GM21423 (cell line): ENCODE measurements around the gene BZW2.
"Not testable (repeated sequence)": the region's sequence is repeated elsewhere in the genome, so short reads cannot be mapped to it uniquely, and the experiment has no call there.

Source experiments
- ATAC-seq: cut with Tn5 transposase; IDR thresholded peaks from one replicate; pipeline ENCODE4 v1.9.1; 2021; ENCODE audit warnings: mild to moderate bottlenecking, moderate library complexity; ENCODE audit not compliant: unreplicated experiment

The BZW2 gene

DNA sequence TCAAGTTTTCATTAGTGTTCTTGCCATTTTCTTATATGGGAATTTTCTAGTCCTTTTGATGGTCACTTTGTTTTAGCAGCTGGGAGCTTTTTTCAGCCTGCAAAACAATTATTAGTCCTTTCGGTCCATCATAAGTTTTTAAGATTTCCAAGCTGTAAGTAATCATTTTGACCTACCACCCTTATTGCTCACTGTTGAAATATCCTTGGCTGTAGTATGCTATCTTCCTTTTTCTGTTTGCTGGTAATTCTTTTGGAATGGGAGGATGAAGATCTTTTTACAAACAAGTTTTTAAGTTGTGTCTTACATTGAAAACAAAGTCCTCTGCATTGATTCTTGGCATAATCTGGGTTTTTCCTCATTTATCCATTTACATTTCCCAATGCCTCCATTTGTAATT, 24.0 kb downstream of the BZW2 start:
- no peak for ATAC-seq

DNA sequence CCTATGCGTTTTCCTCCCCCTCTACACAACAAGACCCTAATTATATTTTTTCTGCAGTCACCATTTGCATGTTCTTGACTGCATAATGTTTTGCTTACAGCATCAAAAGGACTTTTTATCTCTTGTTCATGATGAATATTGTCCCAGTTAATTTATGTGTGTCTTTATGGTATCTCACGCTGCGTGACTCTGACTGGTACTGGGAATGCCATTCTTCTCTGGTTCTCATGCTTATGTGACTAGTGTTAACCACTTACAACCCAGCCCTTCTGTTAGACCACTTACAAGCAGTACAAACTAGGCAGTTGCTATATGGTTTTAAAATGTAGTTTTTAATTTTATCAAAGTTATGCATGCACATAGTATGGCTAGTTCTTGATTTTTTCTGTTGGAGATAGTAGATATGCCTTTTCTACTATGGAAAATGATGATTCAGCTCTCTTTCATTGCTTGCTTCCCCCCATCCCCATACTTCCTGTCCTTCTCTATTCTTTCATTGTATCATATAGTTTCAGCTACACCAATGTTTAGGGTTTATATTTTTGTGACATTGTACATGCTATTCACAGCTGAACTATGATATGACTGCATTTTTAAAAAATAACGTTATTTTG, 24.9 kb downstream of the BZW2 start:
- no peak for ATAC-seq

DNA sequence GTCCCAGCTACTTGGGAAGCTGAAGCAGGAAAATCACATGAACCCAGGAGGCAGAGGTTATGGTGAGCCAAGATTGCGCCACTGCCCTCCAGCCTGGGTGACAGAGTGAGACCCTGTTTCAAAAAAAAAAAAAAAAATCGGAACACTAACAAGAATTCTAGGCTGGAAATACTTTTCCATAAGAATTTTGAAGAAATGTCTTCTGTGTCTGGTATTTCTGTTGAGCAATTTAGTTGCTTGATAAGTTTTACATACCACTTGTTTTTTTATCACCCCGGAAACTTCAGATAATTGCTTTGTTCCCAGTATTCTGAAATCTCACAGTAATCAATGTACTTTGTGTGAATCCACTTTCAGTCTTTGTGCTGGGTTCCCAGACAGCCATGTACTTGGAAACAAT, 25.8 kb downstream of the BZW2 start:
- no peak for ATAC-seq

DNA sequence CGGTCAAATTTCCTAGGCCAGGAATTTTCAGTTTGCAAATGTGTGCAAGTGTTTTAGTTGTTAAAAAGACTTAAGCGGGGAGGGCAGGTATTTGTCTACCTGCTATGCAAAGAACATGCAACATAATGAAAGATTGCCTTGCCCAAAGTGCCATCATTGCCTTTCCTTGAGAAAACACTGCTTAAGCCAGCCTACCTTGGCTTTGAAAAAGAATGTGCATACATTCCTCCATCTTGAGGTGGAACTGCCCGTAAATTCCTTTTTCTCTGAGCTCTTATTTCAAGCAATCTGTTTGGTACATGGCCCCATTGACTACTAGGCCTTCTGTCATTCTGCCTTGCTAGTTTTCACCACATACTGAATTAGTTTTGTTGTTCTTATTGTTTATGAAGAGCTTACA, 29.3 kb downstream of the BZW2 start:
- no peak for ATAC-seq

DNA sequence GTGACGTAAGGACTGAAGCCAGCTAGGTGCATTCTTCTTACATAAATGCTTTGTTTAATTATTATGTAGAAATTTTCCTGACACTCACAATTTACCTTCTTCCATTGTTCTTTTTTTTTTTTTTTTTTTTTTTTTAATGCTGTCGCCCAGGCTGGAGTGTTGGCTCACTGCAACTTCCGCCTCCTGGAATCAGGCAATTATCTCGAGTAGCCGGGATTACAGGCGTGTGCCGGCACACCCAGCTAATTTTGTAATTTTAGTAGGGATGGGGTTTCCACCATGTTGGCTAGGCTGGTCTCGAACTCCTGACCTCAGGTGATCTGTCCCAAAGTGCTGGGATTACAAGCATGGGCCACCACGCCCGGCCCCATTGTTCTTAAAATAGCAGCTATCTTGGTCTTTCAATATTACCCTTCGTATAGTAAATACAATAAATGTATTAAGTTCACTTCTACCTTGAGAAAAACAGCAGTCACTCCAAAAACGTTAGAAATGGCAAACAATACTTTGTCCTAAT, 32.1 kb downstream of the BZW2 start:
- ATAC-seq = no peak

DNA sequence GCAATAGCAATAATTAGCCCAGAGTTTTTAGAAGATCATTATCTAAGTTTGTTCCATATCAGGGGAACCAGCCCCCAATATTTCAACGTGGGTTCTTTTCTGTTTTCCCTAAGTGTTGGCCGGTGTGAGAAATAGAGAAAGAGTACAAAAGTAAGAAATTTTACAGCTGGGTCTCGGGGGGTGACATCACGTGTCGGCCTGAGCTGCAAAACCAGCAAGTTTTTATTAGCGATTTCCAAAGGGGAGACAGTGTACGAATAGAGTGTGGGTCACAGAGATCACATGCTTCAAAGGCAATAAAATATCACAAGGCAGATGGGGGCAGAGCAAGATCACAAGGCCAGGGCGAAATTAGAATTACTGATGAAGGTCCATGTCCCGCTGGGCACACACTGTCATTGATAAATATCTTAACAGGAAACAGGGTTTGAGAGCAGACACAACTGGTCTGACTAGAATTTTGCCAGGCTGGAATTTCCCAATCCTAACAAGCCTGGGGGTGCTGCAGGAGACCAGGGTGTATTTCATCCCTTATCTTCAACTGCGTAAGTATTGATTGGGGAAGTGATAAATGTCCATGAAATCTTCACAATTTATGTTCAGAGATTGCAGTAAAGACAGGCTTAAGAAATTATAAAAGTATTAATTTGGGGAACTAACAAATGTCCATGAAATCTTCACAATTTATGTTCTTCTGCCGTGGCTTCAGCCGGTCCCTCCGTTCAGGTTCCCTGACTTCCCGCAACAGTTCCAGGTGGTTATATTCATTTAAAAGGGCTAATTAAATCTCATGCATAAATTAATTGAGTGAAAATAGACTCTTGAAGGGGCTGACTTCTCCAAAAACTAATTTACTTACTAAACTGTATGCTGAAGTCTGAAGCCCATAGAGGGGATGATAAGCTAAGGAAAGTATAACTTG, 32.9 kb downstream of the BZW2 start:
- ATAC-seq = not testable (repeated sequence)

DNA sequence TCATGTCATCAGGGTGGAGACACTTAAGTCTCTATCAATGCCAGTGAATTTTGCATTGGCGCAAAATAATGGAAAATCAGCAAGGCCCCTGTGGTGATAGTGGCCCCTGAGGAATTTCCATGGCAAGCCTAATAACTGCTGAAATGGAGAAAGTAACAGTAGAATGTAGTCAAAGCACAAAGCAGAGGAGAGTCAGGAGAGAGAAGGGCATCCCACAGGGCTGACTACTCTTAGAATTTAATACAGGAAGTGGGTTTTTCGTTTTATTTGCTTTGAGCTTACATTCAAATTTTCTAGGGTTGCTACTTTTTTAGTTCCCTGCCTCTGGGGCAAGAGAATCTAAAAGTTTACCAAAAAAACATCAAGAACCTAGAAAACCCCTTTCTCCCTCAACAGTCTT, 39.0 kb downstream of the BZW2 start:
- no peak for ATAC-seq

DNA sequence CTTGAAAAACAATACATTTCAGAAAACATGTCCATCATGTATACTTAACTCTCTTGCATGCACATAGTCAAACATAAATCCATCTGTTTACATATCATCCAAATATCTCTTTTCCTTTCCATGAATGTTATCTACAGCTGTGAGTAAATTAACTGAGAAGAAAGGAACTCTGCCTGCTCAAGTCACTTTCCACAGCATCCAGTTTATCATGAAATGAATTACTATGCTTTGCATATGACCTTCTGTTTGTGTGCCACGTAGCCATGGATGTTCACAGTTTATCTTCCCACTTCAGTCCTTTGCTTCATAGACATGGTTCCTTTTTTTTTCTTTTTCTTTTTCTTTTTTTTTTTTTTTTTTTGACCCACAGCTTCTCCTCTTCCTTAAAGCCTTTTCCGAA, 39.6 kb downstream of the BZW2 start:
- no peak for ATAC-seq

DNA sequence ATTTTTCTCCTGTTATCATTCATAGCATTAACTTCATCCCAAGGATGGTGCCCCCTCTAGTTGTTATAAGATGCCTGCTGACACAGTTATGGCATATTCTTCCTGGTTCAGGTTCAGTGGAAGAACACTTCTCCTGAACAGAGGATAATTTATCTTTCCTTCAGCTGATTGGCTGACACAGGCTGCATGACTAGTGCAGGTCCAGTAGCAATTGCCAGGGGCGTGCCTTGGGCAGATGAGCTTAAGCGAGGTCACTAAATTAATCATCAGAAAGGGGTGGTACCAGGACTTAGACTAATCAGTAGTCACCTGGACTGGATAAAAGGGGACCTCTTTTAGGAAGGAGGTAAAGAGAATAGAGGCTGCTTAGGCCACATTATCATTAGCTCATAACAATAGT, 42.3 kb downstream of the BZW2 start:
- no peak for ATAC-seq

DNA sequence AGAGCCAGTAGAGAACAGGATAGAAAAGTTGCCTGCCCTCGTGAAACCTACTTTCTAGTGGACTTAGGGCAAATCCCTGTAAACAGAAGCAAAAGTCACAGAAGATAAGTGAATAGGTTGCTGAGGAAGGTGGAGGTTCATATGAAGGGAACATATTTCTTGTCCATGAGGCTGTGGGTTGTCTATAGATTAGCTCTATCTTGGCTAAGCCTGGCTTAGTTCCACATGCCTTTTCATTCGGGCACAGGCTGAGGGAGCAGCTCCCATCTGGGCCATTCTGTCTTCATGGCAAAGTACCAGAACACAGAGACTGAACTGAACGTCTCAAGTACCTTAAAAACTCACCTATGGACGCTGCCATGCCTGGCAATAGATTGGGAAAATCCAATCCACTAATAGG, 45.3 kb downstream of the BZW2 start:
- no peak for ATAC-seq

DNA sequence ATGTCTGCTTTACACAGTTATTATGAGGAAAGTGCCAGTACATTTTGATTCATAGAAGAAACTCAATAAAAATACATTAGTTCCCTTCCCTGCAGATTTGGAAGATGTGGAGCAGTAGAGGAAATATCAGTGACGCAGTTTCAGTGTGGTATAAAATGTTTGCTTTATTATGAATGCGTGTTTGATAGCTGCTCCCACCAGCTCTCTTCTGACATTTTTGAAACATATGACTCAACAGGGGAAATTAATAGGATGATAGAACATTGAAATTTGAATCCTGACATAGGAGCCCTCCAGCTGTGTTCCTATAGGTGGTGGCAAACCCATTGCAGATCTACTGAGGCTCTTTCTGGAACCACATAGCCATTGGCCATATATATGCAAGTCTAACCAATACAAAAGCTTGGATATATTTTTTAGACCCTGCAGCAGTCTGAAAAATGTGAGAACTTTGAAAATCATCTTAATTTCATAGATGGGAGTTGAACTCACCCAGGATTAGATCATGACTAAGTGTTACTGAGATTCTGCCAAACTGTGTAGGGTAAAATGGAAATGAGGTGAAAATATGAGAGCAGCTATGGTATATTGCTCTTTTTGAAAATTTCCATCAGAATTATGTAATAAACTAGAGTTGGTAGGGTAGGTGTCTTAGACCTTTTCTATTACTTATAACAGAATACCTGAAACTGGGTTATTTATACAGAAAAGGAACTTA, 47.8 kb downstream of the BZW2 start:
- ATAC-seq = no peak

DNA sequence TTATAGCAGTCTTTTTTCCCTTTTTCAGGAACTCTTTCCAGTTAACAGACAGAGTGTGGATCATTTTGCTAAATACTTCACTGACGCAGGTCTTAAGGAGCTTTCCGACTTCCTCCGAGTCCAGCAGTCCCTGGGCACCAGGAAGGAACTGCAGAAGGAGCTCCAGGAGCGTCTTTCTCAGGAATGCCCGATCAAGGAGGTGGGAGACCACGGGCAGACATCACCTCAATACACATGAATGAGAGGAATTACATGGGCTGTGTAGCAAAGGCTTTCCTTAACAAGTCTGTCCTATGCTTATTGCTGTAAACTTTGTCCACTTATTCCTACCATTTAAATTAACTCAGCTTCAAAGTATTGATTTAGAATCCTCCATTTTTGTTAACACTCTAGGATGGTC, 48.8 kb downstream of the BZW2 start:
- no peak for ATAC-seq

DNA sequence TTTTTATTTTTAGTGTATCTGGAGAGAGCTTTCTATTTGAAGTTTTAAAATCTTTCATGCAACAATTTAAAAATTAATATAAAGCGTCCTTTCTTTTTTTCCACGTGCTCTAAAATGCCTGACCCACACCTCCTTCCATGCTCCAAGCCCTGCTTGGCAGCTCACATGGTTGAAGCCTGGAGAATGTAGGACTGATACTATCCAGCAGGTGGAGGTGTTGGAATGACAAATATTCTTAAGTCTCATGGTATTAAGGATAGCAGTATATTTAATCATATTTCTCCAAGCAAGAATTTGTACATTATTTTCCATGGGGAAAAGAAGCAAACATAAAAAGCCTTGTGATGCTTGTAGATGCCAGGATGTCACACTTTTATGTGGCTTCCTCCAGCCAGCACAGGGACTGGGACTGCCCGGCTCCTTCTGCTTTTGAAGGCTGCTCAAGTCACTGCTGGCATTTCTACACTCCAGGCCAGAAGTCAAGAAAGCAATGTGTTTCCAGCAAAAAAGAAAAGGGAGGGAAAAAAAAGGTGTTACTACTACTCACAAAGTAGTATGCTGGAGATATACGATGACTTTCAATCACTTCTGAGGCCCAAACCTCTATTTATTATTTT, 49.7 kb downstream of the BZW2 start:
- ATAC-seq = peak; percentile 53

DNA sequence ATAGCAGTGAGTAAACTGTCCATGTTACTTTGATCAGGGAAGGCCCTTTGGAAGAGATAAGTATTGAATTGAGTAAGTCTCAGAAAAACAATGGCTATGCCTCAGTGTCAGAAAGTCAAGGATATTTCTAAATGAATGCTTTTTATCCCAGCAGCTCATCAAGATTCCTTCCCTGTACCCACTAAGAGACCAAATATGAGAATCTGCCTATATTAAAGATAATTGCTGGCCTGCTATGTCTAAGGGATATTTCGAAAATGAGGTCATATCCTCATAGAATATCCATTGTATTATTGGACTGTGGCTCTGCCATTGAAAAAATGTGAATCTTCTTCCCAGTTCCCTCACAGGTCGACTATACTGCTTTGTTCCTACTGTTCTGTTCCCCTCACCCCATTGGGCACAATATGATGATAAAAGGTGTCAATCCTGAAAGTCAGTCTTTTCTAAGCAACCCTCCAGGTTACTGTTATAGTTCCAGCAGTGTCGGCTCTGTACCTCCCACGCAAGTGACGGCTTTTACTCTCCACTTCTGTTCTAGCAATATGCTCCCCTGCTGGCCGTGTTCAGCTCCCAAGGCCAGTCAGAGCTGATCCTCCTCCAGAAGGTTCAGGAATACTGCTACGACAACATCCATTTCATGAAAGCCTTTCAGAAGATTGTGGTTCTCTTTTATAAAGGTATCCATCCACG, 51.7 kb downstream of the BZW2 start:
- no peak for ATAC-seq

DNA sequence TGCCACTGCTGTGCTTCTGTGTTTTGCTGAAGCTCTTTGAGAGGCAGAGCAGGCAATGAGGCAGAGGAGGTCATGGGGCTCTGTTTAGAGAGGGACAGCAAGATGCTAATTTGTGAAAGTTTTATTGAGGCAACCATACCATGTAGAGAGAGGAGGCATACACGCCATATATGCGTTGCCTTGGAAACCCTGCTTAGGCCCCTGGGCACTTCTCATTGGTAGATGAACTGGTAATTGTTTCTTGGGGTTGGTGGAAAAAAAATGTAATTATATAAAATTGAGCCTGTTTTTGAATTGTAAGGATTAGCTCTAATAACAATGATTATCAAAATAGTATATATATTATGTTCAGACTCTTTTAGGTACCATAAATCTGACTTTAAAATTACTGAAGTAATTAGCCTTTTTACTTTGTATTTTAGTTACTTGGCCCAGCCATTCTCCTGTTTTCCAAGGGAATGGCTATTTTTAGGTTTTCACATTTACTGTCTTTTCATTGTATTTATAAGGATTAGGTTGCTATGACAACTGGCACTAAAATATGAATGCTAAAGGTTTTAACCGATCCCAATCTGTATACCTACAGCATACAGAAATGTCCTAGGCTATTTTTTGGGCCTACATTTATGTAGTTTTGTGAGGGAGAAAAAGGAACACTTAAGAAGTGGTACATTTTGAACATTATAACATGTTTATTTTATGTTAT, 52.4 kb downstream of the BZW2 start:
- no peak for ATAC-seq

DNA sequence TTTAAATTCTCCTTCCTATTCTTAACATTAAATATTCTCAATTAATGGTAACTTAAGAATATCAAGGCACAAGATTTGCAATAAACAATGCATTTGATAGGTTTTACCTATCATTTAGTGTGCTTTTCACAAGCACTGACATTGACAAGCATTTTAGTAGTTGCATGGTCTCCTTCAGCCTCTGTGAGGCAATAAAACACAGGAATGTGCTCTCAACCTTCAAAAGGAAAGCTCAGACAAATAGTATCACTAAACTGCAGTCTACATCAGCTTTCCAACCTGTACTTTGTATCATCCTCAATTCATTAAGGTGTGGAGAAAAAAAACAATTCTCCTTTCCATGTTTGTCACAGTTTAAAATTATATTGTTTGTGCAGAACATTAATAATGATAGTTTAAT, 56.5 kb downstream of the BZW2 start:
- no peak for ATAC-seq

DNA sequence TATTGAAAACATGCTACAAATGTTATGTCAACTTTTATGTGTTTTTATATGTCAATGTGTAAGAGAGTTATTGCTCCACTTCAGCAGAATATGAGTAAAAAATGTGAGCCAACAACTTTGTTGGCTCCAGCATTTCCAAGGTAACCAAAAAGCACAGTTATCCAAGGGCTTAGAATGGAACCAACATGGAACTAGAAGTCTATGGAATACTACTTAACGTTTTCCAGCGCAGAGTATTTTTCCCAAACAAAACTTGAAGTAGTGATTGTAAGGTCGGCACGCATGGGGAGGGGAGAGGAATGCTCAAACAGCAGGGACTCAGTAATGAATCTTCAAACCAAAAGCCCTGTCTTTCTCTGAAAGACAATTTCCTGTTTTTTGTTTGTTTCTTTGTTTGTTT, 62.5 kb downstream of the BZW2 start:
- no peak for ATAC-seq

DNA sequence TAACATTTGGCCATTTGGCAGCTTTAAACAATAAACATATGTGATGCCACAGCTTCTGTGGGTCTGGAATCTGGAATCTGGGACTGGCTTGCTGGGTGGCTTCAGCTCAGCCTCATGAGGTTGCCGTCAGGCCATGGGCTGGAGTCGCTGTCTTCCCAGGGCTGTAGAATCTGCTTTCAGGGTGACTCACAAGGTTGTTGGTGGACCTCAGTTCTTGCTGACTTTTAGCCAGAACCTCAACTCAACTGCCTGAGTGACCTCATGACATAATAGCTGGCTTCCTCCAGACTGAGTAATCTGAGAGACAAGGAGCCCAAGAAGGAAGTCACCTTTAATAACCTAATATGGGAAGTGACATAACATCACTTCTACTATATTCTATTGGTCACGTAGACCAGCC, 63.0 kb downstream of the BZW2 start:
- no peak for ATAC-seq

DNA sequence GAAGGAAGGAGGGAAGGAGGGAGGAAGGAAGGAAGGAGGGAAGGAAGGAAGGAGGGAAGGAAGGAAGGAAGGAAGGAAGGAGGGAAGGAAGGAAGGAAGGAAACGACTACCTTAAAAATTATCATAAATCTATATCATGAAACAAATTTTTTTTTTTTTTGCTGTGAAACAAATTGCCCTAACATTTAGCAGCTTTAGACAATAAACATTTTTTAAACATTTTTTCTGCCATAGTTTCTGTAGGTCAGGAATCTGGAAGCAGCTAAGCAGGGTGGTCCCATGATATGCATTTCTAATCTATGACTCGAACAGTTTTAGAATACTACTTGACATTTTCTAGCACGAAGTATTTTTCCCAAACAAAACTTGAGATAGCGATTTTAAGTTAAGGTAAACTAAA, 64.7 kb downstream of the BZW2 start:
- ATAC-seq = no peak

DNA sequence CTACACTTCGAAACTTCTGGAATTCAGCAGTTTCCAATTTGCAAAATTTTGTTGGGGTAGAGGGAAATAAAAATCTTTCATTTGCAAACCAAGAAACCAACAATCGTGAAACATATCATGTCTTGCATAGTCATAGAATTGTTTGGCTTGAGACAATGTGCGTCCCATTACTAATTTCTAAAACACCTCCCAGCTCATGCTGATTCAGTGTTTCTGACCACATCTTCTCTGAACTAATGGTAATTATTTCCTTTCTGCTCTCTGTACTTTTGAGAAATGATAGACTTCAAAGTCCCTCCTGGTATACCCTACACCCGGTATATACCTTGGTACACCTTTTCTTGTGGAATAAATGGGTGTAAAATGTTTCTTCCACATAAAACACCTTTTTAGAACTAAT, 65.7 kb downstream of the BZW2 start:
- no peak for ATAC-seq
